Keratinocyte (primary cell): ENCODE data around the gene PTRHD1. TPM values are rescaled to one million over a fixed set of nuclear protein-coding genes. Genes with fewer than 3 reads are reported as not detected.

ENCODE experiments used
- DNase-seq: peaks from one replicate; pipeline ENCODE4 v3.0.0-alpha.2; 2011; ENCODE audit warnings: low read depth, missing footprints, low spot score
- FAIRE-seq: peaks from 2 replicates; lab custom pipeline; 2011; peaks lifted over from hg19 to GRCh38; lab: Jason Lieb, UNC
- H2AFZ ChIP-seq: 2 replicates; pipeline ENCODE4 v1.6.0; 2012; ENCODE audit warnings: low read length, control low read depth, inconsistent platforms; ENCODE audit not compliant: control insufficient read depth
- H3K27ac ChIP-seq: 2 replicates; pipeline ENCODE4 v1.5.1; 2011; ENCODE audit warnings: low read length; ENCODE audit not compliant: control insufficient read depth, insufficient read depth
- H3K27me3 ChIP-seq: 3 replicates; pipeline ENCODE4 v1.6.0; 2011; ENCODE audit warnings: low read length; ENCODE audit not compliant: control insufficient read depth, insufficient read depth; ENCODE audit errors: extremely low read depth
- H3K36me3 ChIP-seq, 2 experiments: 2 replicates in 1 of 2; 3 replicates in 1 of 2; pipeline ENCODE4 v1.5.1; 2011; ENCODE audit warnings: low read length in 2 of 2, mild to moderate bottlenecking in 1 of 2; ENCODE audit not compliant: control insufficient read depth in 2 of 2, insufficient read depth in 2 of 2; ENCODE audit errors: extremely low read depth in 1 of 2
- H3K4me1 ChIP-seq: 3 replicates; pipeline ENCODE4 v1.5.1; 2011; ENCODE audit warnings: low read length; ENCODE audit not compliant: control insufficient read depth, insufficient read depth; ENCODE audit errors: extremely low read depth
- H3K4me2 ChIP-seq: 3 replicates; pipeline ENCODE4 v1.6.0; 2011; ENCODE audit warnings: low read depth, low read length; ENCODE audit not compliant: control insufficient read depth, insufficient read depth; ENCODE audit errors: extremely low read depth
- H3K4me3 ChIP-seq, 3 experiments: fragments of 200-600 bp in 1 of 3; sonication (generic) in 1 of 3; 2 replicates in 2 of 3; 3 replicates in 1 of 3; pipeline ENCODE4 v1.5.1; 2011 to 2016; ENCODE audit warnings: low read length in 3 of 3, mild to moderate bottlenecking in 3 of 3, control low read depth in 2 of 3, inconsistent platforms in 1 of 3, low read depth in 1 of 3, mixed read lengths in 1 of 3, mixed run types in 1 of 3, moderate library complexity in 1 of 3; ENCODE audit not compliant: control insufficient read depth in 2 of 3, insufficient read depth in 2 of 3; ENCODE audit errors: extremely low read depth in 1 of 3
- H3K79me2 ChIP-seq: 2 replicates; pipeline ENCODE4 v1.6.0; 2012; ENCODE audit warnings: low read length; ENCODE audit not compliant: control insufficient read depth, insufficient read depth
- H3K9ac ChIP-seq: 3 replicates; pipeline ENCODE4 v1.6.0; 2011; ENCODE audit warnings: low read length; ENCODE audit not compliant: control insufficient read depth, insufficient read depth; ENCODE audit errors: extremely low read depth
- H3K9me1 ChIP-seq: 3 replicates; pipeline ENCODE4 v1.6.0; 2011; ENCODE audit warnings: low read length; ENCODE audit not compliant: control insufficient read depth, insufficient read depth; ENCODE audit errors: extremely low read depth
- H3K9me3 ChIP-seq: 2 replicates; pipeline ENCODE4 v1.5.1; 2012; ENCODE audit warnings: low read depth, low read length; ENCODE audit not compliant: control insufficient read depth
- H4K20me1 ChIP-seq: 3 replicates; pipeline ENCODE4 v1.6.0; 2011; ENCODE audit warnings: low read length; ENCODE audit not compliant: control insufficient read depth, insufficient read depth; ENCODE audit errors: extremely low read depth
- CTCF ChIP-seq, 3 experiments: IDR thresholded peaks in 1 of 3; conservative IDR thresholded peaks in 1 of 3; optimal IDR thresholded peaks in 1 of 3; 2 replicates in 2 of 3; 3 replicates in 1 of 3; pipeline versions ENCODE3 to v1.5.1; 2011; ENCODE audit warnings: low read length in 3 of 3, mild to moderate bottlenecking in 3 of 3, moderate library complexity in 2 of 3, control low read depth in 1 of 3, inconsistent platforms in 1 of 3; ENCODE audit not compliant: insufficient read depth in 2 of 3; ENCODE audit errors: extremely low read depth in 1 of 3
- EZH2 ChIP-seq: IDR thresholded peaks from one replicate; pipeline ENCODE4 v1.6.1; 2012; ENCODE audit warnings: inconsistent platforms, mild to moderate bottlenecking, low read length, moderate library complexity
- dilution Hi-C: fragments of 300-500 bp; cut with MboI; formaldehyde crosslinking; loops from one replicate; pipeline ENCODE4 v1.7.0; 2020; ENCODE audit warnings: low sequenced_read_pairs; ENCODE audit not compliant: extremely low pct_ligation_motif_present
- polyA plus RNA-seq, 5 experiments: library from polyadenylated mRNA; depleted of rRNA in 3 of 5; stranded (reverse) in 3 of 5; stranded (forward) in 1 of 5; unstranded in 1 of 5; fragments of >200 nt; gene quantifications; 1 replicate in 1 of 5; 2 replicates in 3 of 5; 3 replicates in 1 of 5; pipeline versions ENCODE4 v1.2.1 to v1.2.3, GENCODE V29; 2011 to 2012; ENCODE audit warnings: missing spikeins in 2 of 5, low read depth in 1 of 5, low replicate concordance in 1 of 5

The PTRHD1 gene
- polyA plus RNA-seq, 1 donor (not counting 4 experiments of a cell fraction or from before 2014, with no cell fraction given) = 36.9 TPM

GRCh38 chr2:24824071-24824588 is 30.9 kb upstream of the PTRHD1 start:
- no peak overlapping the region for H3K4me3 ChIP-seq
- H2AFZ ChIP-seq = no peak overlapping the region
- H3K9me1 ChIP-seq = no peaks in the 10 kb centered on the region
- peaks cover 3% of the 10 kb centered on the region for H4K20me1 ChIP-seq
- DNase-seq = no peak
- dilution Hi-C loops = no loop called here
- H3K9me3 ChIP-seq = no peaks in the 10 kb centered on the region
- no peaks in the 10 kb centered on the region for H3K27me3 ChIP-seq
- no peak for TF ChIP-seq EZH2
- TF ChIP-seq CTCF (optimal IDR thresholded peaks at IDR 0.05 in 1 of 3, IDR thresholded peaks at IDR 0.05 in 1 of 3, conservative IDR thresholded peaks at IDR 0.05 in 1 of 3; ENCODE audit: extremely low read depth in 1 of 3, insufficient read depth in 2 of 3, low read length in 3 of 3) = no peak
- H3K4me1 ChIP-seq = no peaks in the 10 kb centered on the region
- peaks cover 13 to 34% of the 10 kb centered on the region in 2 experiments for H3K36me3 ChIP-seq
- no peak overlapping the region for H3K9ac ChIP-seq
- no peak overlapping the region for H3K4me2 ChIP-seq
- no peak overlapping the region for H3K27ac ChIP-seq
- no peaks in the 10 kb centered on the region for H3K79me2 ChIP-seq
- FAIRE-seq = no peak

GRCh38 chr2:24822049-24822706 is 29.0 kb upstream of the PTRHD1 start:
- Histone ChIP-seq H3K4me1 (no peaks in the 10 kb centered on the region), H3K4me3 (no peak overlapping the region), H3K36me3 (peaks cover 13 to 37% of the 10 kb centered on the region in 2 experiments), H4K20me1 (peaks cover 3% of the 10 kb centered on the region), H3K27ac (no peak overlapping the region), H3K27me3 (no peaks in the 10 kb centered on the region), H3K4me2 (no peak overlapping the region), H3K9ac (no peak overlapping the region), H3K79me2 (no peaks in the 10 kb centered on the region), H2AFZ (no peak overlapping the region), H3K9me3 (no peaks in the 10 kb centered on the region), H3K9me1 (no peaks in the 10 kb centered on the region)
- TF ChIP-seq EZH2 = no peak
- no peak for DNase-seq
- no peak for FAIRE-seq
- dilution Hi-C loops = no loop called here
